GM23248 (cell line): Measurements from ENCODE around the gene ZIC5. TPM values are rescaled to one million over a fixed set of nuclear protein-coding genes. Genes with fewer than 3 reads are reported as not detected.

ENCODE experiments used
- DNase-seq: peaks from one replicate; pipeline ENCODE4 v3.0.0-alpha.2; 2015
- H2AFZ ChIP-seq: fragments of 200-600 bp; sonication (generic); 2 replicates; pipeline ENCODE4 v1.6.1; 2016; ENCODE audit warnings: antibody characterized with exemption
- H3F3A ChIP-seq: fragments of 200-600 bp; sonication (generic); 2 replicates; pipeline ENCODE4 v1.6.1; 2016; ENCODE audit warnings: mild to moderate bottlenecking, antibody characterized with exemption, mixed run types; ENCODE audit not compliant: insufficient read depth
- H3K27ac ChIP-seq: fragments of 200-600 bp; sonication (generic); 2 replicates; pipeline ENCODE4 v1.5.1; 2016; ENCODE audit warnings: mild to moderate bottlenecking
- H3K27me3 ChIP-seq: fragments of 200-600 bp; sonication (generic); replicated peaks from 2 replicates; pipeline ENCODE4 v1.6.1; 2016; ENCODE audit warnings: mild to moderate bottlenecking; ENCODE audit not compliant: insufficient read depth
- H3K36me3 ChIP-seq: fragments of 200-600 bp; sonication (generic); 2 replicates; pipeline ENCODE4 v1.6.1; 2016; ENCODE audit warnings: low read depth, mild to moderate bottlenecking
- H3K4me1 ChIP-seq: fragments of 200-600 bp; sonication (generic); 2 replicates; pipeline ENCODE4 v1.6.1; 2016; ENCODE audit warnings: mild to moderate bottlenecking; ENCODE audit not compliant: insufficient read depth
- H3K4me2 ChIP-seq: fragments of 200-600 bp; sonication (generic); one replicate; pipeline ENCODE4 v1.6.1; 2016; ENCODE audit warnings: mild to moderate bottlenecking; ENCODE audit not compliant: unreplicated experiment
- H3K4me3 ChIP-seq: fragments of 200-600 bp; sonication (generic); 2 replicates; pipeline ENCODE4 v1.5.1; 2016; ENCODE audit warnings: mild to moderate bottlenecking
- H3K79me2 ChIP-seq: fragments of 200-600 bp; sonication (generic); 2 replicates; pipeline ENCODE4 v1.6.1; 2016; ENCODE audit warnings: mild to moderate bottlenecking; ENCODE audit not compliant: insufficient read depth
- H3K9ac ChIP-seq: fragments of 200-600 bp; sonication (generic); 2 replicates; pipeline ENCODE4 v1.6.1; 2016; ENCODE audit warnings: mild to moderate bottlenecking
- H3K9me2 ChIP-seq: fragments of 200-600 bp; sonication (generic); 2 replicates; pipeline ENCODE4 v1.6.1; 2016; ENCODE audit warnings: mixed run types, mild to moderate bottlenecking, moderate library complexity; ENCODE audit not compliant: insufficient read depth
- H3K9me3 ChIP-seq: fragments of 200-600 bp; sonication (generic); one replicate; pipeline ENCODE4 v1.6.1; 2017; ENCODE audit warnings: low read depth
- H4K20me1 ChIP-seq: fragments of 200-600 bp; sonication (generic); 2 replicates; pipeline ENCODE4 v1.6.0; 2016; ENCODE audit not compliant: insufficient read depth
- EZH2 ChIP-seq: fragments of 200-600 bp; sonication (generic); IDR thresholded peaks from 2 replicates; pipeline ENCODE4 v1.6.1; 2018; ENCODE audit warnings: antibody characterized with exemption, mild to moderate bottlenecking; ENCODE audit not compliant: insufficient read depth, poor library complexity, severe bottlenecking
- EZH2phosphoT487 ChIP-seq: fragments of 200-600 bp; sonication (generic); IDR thresholded peaks from 2 replicates; pipeline ENCODE4 v1.6.1; 2018; ENCODE audit warnings: antibody characterized with exemption, moderate library complexity, mild to moderate bottlenecking, low read depth; ENCODE audit not compliant: insufficient read depth
- WGBS, 2 experiments: methylation state at CpG; one replicate each; pipeline ENCODE4 v1.1.6; 2015 to 2017; ENCODE audit warnings: low lambda C conversion rate in 2 of 2, low coverage in 1 of 2; ENCODE audit errors: missing lambda C conversion rate in 2 of 2; 5-methylcytosine and 5-hydroxymethylcytosine counted together
- in situ Hi-C: fragments of 300-500 bp; cut with MboI; formaldehyde crosslinking; loops from 2 replicates; pipeline ENCODE4 v1.15.0; 2020
- polyA plus RNA-seq: library from polyadenylated mRNA; unstranded; fragments of >200 nt; fragmentation: Nextera tagmentation; extraction: Ambion mirVana; gene quantifications from 2 replicates; pipeline ENCODE4 v1.2.1, GENCODE V29; 2016
- total RNA-seq: library from RNA; depleted of rRNA; stranded (reverse); fragments of >200 nt; shearing (Covaris generic); gene quantifications from 2 replicates; pipeline ENCODE4 v1.2.3, GENCODE V29; 2014

The ZIC5 gene
- total and polyA plus RNA-seq, 2 experiments from 2014 or later: not detected

- Histone ChIP-seq H3K9me3 (no peaks in the 10 kb centered on the region), H3K4me2 (no peak overlapping the region), H3K27me3 (peaks cover 6% of the 10 kb centered on the region), H3K36me3 (no peaks in the 10 kb centered on the region), H3K4me3 (no peak overlapping the region), H3F3A (no peaks in the 10 kb centered on the region), H3K79me2 (no peaks in the 10 kb centered on the region), H3K27ac (no peak overlapping the region), H2AFZ (no peak overlapping the region), H3K9ac (no peak overlapping the region), H3K4me1 (no peaks in the 10 kb centered on the region), H4K20me1 (no peaks in the 10 kb centered on the region), H3K9me2 (no peaks in the 10 kb centered on the region)
- DNase-seq: no peak
- 57 to 61% methylated on average over 2 of the region's 2 CpGs for WGBS, 2 experiments
- TF ChIP-seq EZH2 (no peak), EZH2phosphoT487 (no peak)
- in situ Hi-C loops: no loop called here
These were observed 35.8 kb downstream of the ZIC5 start for GRCh38 chr13:99935772-99936171.

GRCh38 chr13:99932912-99933311, 38.7 kb downstream of the ZIC5 start:
- H3K4me2 ChIP-seq: no peak overlapping the region
- no peaks in the 10 kb centered on the region for H4K20me1 ChIP-seq
- no peak overlapping the region for H3K27ac ChIP-seq
- no peak overlapping the region for H2AFZ ChIP-seq
- H3K79me2 ChIP-seq: no peaks in the 10 kb centered on the region
- H3K36me3 ChIP-seq: no peaks in the 10 kb centered on the region
- H3K9me2 ChIP-seq: no peaks in the 10 kb centered on the region
- 65% methylated on average over 5 of the region's 5 CpGs for WGBS, 2 experiments
- no peaks in the 10 kb centered on the region for H3K9me3 ChIP-seq
- H3F3A ChIP-seq: no peaks in the 10 kb centered on the region
- in situ Hi-C loops: no loop called here
- no peak for TF ChIP-seq EZH2phosphoT487
- no peak for TF ChIP-seq EZH2
- no peak for DNase-seq
- H3K4me1 ChIP-seq: no peaks in the 10 kb centered on the region
- H3K4me3 ChIP-seq: no peak overlapping the region
- H3K9ac ChIP-seq: no peak overlapping the region
- H3K27me3 ChIP-seq: peaks cover 5% of the 10 kb centered on the region; the same call in 1 of the 2 replicates

- no peak for TF ChIP-seq EZH2phosphoT487
- no peak for TF ChIP-seq EZH2
- Histone ChIP-seq H3K4me3 (no peak overlapping the region), H3K4me2 (no peak overlapping the region), H3K9ac (no peak overlapping the region), H3K9me3 (no peaks in the 10 kb centered on the region), H3K27me3 (no peaks in the 10 kb centered on the region), H3K27ac (no peak overlapping the region), H3F3A (no peaks in the 10 kb centered on the region), H3K36me3 (no peaks in the 10 kb centered on the region), H2AFZ (no peak overlapping the region), H3K79me2 (no peaks in the 10 kb centered on the region), H3K4me1 (no peaks in the 10 kb centered on the region), H4K20me1 (no peaks in the 10 kb centered on the region), H3K9me2 (no peaks in the 10 kb centered on the region)
- DNase-seq: no peak
- in situ Hi-C loops: no loop called here
- WGBS, 2 experiments: 38 to 44% methylated on average over 5 of the region's 5 CpGs
These were observed 40.6 kb downstream of the ZIC5 start for GRCh38 chr13:99930925-99931324.

GRCh38 chr13:99929866-99930265, 41.7 kb downstream of the ZIC5 start:
- WGBS, 2 experiments: 76 to 79% methylated on average over 7 of the region's 7 CpGs
- in situ Hi-C loops: loop anchor here (10.0 kb wide), 1 partner anchor 605 kb away; no protein-coding TSS in a partner anchor
- H3K27ac ChIP-seq: no peak overlapping the region
- no peak overlapping the region for H2AFZ ChIP-seq
- no peaks in the 10 kb centered on the region for H3K4me1 ChIP-seq
- no peaks in the 10 kb centered on the region for H3F3A ChIP-seq
- H3K4me3 ChIP-seq: no peak overlapping the region
- no peak overlapping the region for H3K4me2 ChIP-seq
- DNase-seq: no peak
- H4K20me1 ChIP-seq: no peaks in the 10 kb centered on the region
- H3K36me3 ChIP-seq: no peaks in the 10 kb centered on the region
- H3K9me2 ChIP-seq: no peaks in the 10 kb centered on the region
- TF ChIP-seq EZH2phosphoT487: no peak
- 0 out of 2 replicates have a peak, but pooled peaks cover 5% of the 10 kb centered on the region for H3K27me3 ChIP-seq
- no peak overlapping the region for H3K9ac ChIP-seq
- H3K79me2 ChIP-seq: no peaks in the 10 kb centered on the region
- no peaks in the 10 kb centered on the region for H3K9me3 ChIP-seq
